GM04504 (cell line): ENCODE measurements around the gene PCYT2.

Experiments
- DNase-seq: peaks from one replicate; pipeline ENCODE4 v3.0.0-alpha.2; 2012; ENCODE audit warnings: low read depth

Gene PCYT2

DNA sequence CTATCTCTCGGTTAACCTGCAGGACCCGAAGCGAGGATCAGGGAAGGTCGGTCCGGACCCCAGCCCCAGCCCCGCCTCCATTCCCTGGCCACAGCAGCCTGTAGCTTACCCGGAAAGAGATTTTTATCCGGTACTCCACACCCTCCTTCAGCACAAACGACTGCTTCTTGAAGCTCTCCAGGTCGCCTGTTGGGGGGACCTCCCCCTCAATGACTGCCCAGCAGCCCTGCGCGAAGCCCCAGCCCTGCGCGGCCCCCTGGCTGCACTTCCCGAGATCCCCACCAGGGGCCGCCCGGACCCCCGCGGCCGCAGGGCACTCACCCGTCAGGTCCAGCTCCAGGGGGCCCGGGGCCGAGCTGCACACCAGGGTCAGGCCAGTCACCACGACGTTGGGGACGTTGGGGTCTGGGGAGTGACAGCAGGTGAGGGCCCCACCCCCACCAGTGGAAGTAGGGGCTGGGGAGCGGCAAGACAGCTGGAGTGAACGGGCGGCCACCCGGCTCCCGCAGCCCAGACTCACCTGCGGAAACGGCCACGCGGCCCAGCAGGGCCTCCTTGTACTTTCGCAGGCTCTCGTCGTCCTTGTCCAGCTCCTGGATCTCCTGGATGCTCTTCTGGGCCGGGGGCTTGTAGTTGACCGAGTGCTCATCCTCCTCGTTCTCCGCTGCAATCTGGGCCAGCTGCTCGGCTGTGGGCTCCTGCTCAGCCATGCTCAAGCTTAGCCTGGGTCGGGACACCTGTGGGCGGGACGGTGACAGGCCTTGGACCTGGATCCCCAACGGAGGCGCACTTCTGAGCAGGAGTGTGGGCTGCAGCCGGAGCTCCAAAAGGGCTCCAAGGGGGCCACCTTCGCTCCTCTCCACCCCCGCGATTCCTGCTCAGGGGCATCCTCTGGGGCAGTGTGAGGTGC is 41.7 kb downstream of the PCYT2 start:
- no peak for DNase-seq

DNA sequence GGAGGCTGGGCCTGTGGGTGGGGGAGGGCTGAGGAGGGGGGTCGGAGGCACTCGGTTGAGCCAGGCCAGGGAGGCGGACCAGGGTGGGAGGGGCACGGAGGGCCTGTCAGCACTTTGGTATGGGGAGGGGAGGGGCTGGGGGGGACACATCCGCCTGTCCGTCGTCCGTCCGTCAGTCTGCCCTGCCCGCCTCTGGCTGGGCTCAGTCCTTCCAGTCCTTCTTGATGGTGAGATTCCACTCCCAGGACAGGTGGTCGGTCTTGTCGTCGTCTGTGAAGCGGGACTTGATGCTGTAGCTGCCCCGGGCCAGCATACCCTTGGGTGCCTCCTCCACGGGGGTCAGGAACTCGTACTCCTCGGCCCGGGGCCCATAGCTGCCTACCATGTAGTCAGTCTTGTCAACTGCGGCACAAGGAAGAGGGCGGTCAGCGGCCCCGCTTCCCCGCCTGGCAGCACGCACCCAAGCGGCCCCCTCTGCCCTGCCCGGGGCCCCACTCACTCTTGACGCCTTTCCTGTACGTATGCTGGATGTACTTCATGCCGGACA is 42.5 kb downstream of the PCYT2 start:
- peak; percentile 60 for DNase-seq

DNA sequence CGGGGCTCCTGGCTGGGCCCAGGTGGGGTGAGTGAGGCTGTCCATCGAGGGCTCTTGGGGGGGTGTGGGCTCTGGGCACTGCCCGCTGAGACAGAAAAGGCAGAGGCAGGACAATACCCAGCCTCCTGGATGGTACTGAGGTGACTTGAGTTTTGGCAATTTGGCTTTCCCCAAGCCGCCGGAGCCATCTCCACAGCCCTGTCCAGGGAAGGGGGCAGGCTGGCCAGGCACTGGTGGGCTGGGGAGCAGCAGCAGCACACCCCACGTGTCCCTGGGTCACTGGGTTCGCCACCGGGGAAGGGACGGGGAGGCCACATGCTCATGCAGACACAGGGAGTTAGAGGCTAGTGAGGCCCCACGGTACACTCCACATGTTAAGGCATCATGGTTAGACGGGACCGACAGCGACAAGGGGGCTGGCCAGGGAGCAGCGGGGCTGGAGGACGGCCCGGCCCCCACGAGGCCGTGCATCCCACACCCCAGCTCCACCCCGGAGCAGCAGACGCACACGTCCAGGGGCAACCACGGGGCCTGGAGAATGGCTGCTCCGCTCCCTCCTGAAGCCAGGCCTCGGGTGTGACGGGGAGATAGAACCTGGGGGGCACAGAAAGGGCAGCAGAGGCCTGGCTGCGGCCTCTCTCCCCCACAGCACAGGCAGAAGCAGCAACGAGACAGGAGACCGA is 43.1 kb downstream of the PCYT2 start:
- no peak for DNase-seq

DNA sequence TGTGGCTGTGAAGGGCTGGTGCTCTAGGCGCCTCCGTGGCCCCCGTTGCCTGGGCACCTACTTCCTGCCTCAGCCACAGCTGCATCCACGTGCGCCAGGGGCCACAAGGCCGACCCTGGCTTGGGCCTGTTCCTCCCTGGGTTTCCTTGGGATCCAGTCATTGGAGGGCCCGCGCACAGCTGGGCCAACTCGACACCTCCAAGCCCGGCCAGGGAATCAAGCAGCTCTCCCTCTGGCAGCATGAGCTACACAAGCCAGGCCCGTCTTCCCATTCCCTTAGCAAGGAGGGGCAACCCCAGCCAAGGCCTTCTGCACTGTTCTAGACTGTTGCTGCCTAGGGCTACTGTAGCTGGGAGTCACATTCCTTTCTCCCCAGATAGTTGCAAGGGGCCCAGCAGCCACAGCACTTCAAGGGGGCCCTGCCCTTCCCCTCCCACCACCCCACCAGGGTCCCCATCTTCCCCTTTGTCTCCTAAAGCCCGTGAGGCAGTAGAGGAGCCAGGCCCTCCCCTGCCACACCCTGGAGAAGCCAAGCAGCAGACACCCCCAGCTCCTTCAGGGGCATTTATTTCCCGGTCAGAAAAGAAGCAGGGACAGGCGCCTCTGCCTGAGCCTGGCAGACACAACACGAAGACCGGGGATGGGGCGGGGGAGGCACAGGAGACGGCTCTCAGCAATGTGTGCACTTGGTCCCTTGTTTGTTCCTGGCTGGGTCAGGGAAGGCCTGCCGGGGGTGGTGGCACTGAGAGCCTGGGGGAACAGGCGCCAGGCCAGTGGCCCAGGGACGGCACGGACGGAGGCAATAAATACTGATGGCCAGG is 43.8 kb downstream of the PCYT2 start:
- no peak for DNase-seq

DNA sequence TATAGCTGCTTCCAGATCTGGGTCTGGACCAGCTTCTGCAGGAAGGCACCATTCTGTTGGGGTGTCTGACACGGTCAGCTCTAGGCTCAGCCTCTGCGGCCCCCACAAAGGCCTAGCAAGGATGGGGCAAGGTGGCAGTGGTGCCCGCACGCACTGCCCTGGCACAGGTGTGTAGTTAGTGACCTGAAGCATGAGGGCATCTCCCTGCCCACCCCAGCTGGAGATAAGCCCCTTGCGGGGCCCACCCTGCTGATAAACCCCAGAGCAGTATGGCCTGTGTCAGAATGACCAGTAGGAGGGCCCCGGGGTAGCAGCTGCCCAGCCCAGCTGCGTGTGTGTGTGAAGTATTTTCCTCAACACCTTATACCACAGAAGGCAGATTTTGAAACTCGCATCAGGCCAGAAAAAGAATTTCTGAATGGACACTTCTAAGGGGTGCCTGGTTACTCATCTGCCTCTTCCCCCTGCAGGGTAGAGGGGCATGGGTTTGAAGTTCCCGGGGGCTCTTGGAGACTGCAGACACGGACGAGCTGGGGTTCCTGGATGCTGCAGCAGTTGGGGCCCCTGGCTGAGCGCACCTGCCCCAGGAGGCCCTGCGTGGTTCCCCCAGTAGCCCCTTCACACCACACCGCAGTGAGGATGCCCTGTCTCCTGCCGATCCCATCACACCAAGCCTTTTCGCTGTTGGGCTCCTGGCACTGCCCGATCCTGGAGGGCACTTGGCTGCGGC is 44.6 kb downstream of the PCYT2 start:
- DNase-seq: no peak

DNA sequence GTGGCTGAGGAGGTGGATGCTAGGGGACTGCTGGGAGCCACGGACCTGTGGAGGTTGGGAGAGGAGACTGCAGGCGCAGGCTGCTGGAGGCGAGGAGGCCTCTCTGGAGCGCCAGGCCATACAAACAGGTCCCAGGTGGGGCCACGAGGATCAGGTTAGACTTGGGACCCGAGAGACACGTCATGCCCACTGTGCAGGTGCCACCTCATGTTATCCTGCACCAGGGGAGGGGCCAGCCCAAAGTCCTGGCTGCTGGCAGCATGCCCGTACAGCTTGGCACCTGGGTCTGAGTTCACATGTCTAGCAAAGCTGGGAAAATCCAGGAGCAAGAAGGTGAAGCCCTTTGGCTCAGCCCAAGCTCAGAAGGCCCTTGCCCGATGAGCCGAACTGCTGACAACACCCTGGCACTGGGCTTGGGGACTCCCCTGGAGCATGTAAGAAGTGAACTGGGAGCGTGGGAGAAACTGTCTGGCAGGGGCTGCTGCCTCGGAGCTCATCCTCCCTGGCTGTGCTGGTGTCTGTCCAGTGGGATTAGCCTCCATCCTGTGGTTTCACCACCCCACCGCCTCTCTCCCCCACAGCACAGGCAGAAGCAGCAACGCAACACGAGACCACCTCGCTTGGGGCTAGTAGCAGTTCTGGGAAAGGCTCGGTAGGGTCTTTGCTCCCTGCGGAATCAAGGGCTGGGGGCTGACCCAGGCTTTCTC is 45.3 kb downstream of the PCYT2 start:
- no peak for DNase-seq

DNA sequence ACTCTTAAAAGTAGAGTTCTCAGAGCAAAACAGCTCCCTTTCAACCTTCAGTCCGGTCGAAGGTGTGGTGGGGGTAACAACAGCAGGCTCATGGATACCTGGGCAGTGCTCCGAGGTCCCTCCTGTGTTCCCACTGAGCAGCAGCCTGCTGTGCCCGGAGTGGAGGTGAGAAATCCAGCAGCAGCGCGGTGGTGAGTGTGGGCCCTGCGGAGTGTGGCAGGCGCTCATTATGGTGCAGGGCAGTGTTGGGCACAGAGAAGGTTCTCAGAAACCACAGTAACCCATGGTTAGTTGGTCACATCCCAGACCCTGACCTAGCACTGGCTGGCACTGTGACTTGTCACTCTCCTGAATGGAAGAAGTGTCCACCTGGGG is 45.9 kb downstream of the PCYT2 start:
- no peak for DNase-seq

DNA sequence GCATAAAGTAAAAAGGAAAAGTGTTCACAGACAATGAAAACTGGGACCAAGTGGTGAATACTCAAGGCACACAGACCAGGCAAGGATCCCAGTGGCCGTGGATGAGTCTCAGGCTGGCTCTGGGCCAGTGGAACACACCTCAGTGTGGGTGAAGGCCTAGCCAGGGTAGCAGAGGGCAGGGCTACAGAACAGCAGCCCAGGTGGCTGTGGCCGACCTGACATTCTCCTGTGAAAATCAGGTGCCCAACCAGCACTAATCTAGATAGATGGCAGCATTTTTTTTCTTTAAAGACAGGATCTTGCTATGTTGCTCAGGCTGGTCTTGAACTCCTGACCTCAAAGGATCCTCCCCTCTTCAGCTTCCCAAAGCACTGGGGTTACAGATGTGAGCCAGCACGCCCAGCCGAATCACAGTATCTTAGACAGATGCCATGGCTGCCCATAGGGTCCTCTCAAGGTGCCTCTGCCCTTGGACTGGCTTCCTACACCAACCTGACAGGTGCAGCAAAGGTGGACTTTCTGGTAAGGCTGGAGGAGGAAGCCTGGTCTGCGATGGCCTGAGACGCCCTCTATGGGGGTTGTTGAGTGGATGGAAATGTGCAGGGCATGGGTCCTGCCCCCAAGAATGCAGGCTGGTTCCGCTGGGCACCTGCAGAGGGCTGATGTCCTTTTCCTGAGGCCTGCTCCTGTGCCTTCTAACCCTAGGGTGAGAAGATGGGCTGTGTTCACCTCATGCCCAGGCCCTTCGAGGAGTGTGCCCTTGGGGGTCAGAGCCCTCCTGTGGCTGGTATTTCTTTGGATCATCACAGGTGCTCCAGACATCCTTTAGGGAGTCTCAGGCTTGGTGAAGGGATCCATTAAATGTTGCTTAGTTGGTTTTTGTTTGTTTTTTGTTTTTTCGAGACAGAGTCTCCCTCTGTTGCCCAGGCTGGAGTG is 47.1 kb downstream of the PCYT2 start:
- no peak for DNase-seq

DNA sequence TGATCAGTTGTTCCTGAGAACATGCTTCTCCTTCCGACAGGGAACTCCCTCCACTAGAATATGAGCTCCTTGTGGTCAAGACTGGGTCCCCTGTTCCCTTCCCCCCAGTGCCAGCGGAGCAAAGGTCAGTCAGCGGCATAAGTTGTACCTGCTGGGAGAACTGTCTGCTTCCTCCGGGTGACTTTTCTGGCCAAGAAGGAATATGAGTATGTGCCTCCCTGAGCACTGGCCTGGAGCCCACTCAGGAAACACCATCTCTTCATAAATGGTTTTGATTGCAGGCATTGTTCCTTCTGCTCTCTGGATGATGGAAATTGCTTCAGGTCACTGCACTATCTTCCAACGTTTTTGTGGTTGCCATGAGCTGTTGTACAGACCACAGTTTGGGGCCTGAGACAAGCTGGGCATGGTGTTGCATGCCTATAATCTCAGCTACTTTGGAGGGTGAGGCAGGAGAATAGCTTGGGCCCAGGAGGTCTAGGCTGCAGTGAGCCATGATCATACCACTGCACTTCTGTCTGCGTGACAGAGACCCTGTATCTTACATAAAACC is 48.0 kb downstream of the PCYT2 start:
- DNase-seq: no peak

DNA sequence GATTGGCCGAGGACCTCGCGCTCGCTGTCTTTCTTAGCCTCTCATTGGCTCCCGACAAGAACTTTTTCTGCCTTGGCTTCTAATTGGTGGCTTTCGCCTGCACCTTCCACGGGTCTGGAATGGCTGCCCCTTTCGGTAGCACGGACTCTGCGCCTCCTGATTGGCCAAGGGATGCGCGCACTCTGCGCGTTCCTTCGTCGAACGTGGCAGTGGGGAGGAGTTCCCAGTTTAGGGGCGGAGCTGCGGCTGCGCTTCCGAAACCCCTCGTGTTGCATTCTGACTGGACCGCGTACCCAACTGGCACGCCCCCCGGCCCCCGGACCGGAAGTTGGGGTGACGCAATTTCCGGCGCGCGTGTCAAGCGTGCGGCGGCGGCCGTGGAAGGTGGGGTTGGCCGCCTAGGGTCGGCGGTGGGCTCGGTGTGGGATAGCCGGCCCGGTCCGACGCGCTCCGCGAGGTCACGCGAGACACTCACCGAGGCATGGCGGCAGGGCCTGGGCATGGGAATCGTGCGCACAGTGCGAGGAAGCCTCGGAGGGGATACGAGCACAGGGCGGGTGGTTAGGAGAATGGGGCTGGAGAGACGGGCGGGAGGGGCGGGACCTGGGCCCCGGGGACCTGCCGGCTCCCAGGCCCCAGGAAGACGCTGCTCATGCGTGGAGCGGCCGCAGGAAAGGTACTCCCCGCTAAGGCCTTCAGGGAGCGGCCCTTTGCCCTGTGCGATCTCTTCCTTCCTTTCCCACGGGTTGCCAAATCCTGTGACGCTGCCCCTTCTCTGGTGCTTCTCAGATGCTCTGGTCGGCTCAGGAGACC is 50.2 kb downstream of the PCYT2 start:
- DNase-seq: peak; percentile 100

DNA sequence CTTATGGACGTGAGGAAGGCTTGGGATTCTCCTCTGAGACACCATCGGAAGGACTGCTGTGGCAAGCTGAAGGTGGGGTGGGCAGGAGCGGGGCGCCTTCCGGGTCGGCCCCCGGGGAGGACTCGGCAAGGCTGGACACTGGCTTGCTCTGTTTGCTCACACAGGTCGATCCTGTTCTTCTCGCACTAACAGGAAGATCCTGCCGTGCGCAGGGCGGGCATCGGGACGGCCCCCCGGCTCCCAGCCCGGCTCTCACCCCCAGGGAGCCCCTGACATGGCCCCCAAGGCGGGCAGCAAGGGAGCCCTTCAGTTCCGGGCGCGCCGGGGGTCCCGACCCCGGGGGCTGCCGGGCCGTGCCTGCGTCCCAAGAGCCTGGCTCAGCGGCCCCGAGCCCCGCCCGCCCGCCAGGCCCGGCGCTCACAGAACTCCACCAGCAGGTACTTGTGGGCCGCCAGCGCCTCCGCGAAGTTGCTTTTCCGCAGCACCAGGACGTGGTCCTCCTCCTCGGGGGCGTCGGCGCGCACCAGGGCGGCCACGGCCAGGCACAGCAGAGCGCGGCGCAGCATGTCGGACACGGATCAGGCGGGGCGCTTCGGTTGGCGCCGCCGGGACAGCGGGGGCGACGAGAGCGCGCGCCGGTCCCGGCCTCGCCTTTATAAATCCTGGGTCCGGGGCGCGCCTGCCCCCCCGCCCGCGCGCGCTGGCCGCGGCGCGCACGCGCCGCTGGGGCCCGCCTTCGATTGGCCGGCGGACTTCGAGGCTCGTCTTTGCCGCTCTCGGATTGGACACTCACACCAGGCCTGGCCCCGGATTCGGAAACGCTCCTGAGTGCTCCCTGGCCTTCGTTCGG is 51.1 kb downstream of the PCYT2 start, which contains the start of gene P4HB:
P4HB (minus strand) TSS at position 630 of the 850 bp plus-strand sequence; CDS start at position 566, 64 bp downstream.
- no peak for DNase-seq

DNA sequence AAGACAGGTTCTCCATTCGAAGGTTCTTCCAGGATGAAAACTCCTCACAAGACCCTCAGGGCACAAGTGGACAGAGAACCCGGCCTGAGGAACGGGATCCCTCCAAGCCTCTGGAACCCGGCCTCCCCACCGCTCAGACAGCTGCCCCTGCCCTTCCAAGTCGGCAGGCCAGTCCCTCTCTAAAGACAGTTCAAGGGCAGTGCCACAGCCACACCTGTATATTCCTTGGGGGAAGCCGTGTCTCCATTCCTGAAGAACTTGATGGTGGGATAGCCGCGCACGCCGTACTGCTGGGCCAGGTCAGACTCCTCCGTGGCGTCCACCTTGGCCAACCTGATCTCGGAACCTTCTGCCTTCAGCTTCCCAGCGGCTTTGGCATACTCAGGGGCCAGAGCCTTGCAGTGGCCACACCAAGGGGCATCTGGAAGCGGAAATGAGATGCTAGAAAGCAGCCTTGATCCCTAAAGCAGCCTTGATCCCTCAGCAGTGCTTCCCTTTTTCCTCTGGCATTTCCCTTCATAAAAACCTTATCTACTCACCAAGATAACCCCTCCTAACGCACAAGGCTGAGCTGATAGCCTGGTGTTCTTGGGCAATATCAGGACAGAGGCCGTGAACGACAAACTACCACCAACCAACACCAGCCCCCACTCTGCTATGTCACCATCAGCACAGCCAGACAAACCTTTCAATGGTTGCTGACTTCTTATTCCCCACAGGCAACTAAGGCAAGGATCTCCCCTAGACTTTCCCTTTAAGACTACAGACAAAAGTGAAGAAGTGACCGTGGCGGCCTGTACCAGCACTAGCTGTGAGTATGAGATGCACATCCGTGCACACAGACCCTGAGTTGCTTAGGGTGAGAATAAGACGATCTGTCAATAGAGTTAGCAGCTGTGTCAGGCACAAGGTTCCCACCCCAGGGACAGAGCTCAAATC is 52.0 kb downstream of the PCYT2 start:
- no peak for DNase-seq

DNA sequence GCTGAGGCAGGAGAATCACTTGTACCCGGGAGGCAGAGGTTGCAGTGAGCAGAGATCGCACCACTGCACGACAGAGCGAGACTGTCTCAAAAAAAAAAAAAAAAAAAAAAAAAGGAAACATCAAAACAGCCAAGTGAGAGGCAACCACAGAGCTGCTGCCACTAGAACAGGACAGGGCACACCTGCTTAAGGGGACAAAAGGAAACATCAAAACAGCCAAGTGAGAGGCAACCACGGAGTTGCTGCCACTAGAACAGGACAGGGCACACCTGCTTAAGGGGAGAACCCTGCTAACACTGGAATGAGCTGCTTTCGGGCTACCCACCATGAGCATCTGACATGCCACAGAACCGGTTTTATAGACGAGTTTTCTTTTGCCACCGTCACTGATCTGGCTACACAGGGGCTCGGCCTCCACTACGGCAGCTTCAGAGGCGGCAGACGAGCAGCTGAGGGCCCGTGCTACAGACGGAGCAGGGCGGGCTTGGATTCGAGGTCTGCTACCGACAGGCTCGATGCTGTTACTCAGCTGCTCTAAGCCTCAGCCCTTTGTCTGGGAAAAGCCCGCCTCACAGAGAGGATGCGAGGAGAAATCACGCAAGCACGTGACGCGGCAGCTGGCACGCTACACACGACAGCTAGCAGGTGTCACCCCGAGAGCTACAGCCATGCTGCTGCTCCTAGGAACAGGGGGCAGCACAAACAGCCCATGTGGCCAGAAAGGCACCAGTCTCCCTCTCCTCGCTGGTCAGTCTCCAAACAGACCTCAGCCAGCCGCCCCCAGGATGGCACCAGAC is 52.8 kb downstream of the PCYT2 start:
- DNase-seq: no peak

DNA sequence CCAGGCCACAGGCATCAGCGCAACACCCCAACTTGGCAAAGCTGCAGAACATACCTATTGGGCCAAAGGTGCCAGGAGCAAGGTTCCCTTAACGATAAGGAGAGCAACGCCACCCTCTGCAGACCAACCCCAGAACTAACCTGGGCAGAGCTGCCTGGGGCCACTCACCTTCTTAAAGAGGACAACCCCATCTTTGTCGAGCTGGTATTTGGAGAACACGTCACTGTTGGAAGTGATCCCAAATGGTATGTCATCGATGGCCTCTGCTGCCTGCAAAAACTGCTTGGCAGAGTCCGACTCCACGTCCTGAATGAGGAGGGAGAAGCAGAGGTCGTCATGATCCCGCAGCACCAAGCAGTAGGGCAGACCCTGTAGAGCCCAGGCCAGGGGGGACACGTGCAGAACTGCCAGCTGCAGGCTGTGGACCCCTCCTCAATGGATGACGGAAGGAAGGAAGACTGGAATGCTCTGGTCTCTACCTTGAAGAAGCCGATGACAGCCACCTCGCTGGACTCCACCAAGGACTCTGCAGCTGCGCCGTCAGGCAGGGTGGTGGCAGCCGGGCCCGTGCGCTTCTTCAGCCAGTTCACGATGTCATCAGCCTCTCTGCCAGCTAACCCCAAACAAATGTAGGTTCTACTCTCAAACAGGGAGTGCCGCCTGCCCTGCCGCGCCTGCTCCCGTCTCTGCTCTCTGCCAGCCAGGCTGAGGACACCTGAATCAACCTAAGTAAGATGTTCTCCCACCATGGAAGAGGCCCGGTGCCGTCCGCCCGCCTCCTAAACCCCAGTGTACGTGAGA is 56.0 kb downstream of the PCYT2 start:
- DNase-seq: no peak

DNA sequence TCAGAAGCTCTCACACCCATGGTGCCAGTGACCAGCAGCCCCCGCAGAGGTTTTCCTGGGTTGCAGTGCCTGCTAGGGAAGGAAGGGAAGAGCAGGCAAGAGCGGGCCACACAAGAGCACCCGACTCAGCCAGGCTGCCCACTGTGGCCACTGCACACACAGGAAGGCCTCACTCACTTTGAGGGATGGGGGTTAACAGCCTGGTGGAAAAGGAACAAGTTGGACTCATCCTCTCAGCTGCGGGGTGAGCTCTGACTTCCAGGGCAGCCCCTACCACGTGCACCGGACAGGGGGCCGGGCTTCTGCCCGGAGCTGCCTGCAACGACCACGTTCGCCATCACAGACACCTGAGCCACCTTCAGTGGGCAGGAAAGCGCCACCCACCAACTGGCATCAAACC is 59.0 kb downstream of the PCYT2 start:
- DNase-seq: no peak
